ENCODE results near the gene ANKS1B.

DNA sequence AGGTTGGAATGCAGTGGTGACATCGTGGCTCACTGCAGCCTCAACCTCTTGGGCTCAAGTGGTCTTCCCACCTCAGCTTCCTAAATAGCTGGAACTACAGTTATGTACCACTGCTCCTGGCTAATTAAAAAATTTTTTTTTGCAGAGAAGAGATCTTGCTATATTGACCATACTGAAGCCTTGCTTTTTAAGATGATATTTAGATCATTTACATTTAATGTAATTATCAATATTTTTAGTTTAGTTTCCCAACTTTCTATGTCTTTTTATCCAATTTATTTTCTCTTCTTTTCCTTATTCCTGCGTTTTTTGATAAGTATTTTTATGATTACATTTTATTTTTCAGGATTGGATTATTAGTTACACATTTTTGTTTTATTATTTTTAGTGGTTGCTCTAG lies 999.6 kb downstream of the ANKS1B start:
- TF ChIP-seq, protein P1, sequence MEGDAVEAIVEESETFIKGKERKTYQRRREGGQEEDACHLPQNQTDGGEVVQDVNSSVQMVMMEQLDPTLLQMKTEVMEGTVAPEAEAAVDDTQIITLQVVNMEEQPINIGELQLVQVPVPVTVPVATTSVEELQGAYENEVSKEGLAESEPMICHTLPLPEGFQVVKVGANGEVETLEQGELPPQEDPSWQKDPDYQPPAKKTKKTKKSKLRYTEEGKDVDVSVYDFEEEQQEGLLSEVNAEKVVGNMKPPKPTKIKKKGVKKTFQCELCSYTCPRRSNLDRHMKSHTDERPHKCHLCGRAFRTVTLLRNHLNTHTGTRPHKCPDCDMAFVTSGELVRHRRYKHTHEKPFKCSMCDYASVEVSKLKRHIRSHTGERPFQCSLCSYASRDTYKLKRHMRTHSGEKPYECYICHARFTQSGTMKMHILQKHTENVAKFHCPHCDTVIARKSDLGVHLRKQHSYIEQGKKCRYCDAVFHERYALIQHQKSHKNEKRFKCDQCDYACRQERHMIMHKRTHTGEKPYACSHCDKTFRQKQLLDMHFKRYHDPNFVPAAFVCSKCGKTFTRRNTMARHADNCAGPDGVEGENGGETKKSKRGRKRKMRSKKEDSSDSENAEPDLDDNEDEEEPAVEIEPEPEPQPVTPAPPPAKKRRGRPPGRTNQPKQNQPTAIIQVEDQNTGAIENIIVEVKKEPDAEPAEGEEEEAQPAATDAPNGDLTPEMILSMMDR (IDR thresholded peaks at IDR 0.05), result no peak
- TF ChIP-seq POLR2A (IDR thresholded peaks at IDR 0.05), result no peak
